HCT116 (cell line): ENCODE data around the gene GCGR. TPM values are rescaled to one million over a fixed set of nuclear protein-coding genes. Genes with fewer than 3 reads are reported as not detected.

ENCODE experiments used
- ATAC-seq: fragments of 200-7000 bp; cut with Tn5 transposase; 2 replicates; pipeline ENCODE4 v1.9.1; 2020; ENCODE audit warnings: mild to moderate bottlenecking, moderate library complexity
- BruUV-seq: library from RNA; stranded (reverse); fragments of 400-500 nt; replicated peaks from 2 replicates; lab custom pipeline; 2021; lab: Mats Ljungman, UMichigan
- CTCF ChIA-PET: fragments of 300-600 bp; sonication (Branson Sonifier 250); formaldehyde crosslinking; loops from one replicate; lab custom pipeline; 2021; ENCODE audit warnings: antibody characterized with exemption; lab: Charles Lee
- POLR2A ChIA-PET: fragments of 300-600, 350-600 bp; sonication (Branson Sonifier 250); formaldehyde crosslinking; loops from one replicate; lab custom pipeline; 2021; ENCODE audit warnings: antibody characterized with exemption; lab: Charles Lee
- RAD21 ChIA-PET, 2 experiments: fragments of 300-600 bp; sonication (Branson Sonifier 250); formaldehyde crosslinking; loops; one replicate each; lab custom pipeline; 2023; ENCODE audit warnings: low total read pairs in 2 of 2; ENCODE audit not compliant: uncharacterized antibody in 2 of 2, unreplicated experiment in 2 of 2, low non-redundant PET in 1 of 2; lab: Charles Lee
- DNase-seq: peaks from one replicate; pipeline ENCODE4 v3.0.0-alpha.2; 2010; ENCODE audit warnings: low read depth, low spot score
- H2AFZ ChIP-seq: fragments of 200-600 bp; shearing (Covaris generic), sonication (generic); 2 replicates; pipeline ENCODE4 v1.6.1; 2017; ENCODE audit warnings: low read depth, mixed run types, mixed read lengths, antibody characterized with exemption, low read length; ENCODE audit not compliant: poor library complexity, severe bottlenecking
- H3K27ac ChIP-seq: 2 replicates; pipeline ENCODE4 v1.5.1; 2012; ENCODE audit warnings: low read depth, low read length
- H3K27me3 ChIP-seq: fragments of 200-600 bp; sonication (generic); 2 replicates; pipeline ENCODE4 v1.6.1; 2016; ENCODE audit warnings: mixed run types, low read length, mixed read lengths; ENCODE audit not compliant: insufficient read depth
- H3K36me3 ChIP-seq, 2 experiments: fragments of 200-500 bp in 1 of 2; fragments of 200-600 bp in 1 of 2; sonication (Bioruptor generic) in 1 of 2; sonication (generic) in 1 of 2; 2 replicates each; pipeline versions ENCODE4 v1.5.1 to v1.6.1; 2014 to 2016; ENCODE audit warnings: low read length in 2 of 2, inconsistent platforms in 1 of 2, mixed read lengths in 1 of 2, mixed run types in 1 of 2; ENCODE audit not compliant: insufficient read depth in 2 of 2, control insufficient read depth in 1 of 2
- H3K4me1 ChIP-seq, 2 experiments: fragments of 200-600 bp in 1 of 2; sonication (generic) in 1 of 2; 2 replicates each; pipeline versions ENCODE4 v1.5.1 to v1.6.1; 2012 to 2017; ENCODE audit warnings: low read length in 2 of 2, inconsistent platforms in 1 of 2, mild to moderate bottlenecking in 1 of 2, mixed read lengths in 1 of 2, mixed run types in 1 of 2, moderate library complexity in 1 of 2; ENCODE audit not compliant: insufficient read depth in 2 of 2, control insufficient read depth in 1 of 2
- H3K4me2 ChIP-seq: fragments of 200-600 bp; sonication (generic); 2 replicates; pipeline ENCODE4 v1.6.1; 2017; ENCODE audit warnings: mixed run types, low read length, mixed read lengths
- H3K4me3 ChIP-seq, 2 experiments: fragments of 200-600 bp in 1 of 2; sonication (generic) in 1 of 2; replicated peaks in 1 of 2; 2 replicates each; pipeline ENCODE4 v1.5.1; 2011 to 2016; ENCODE audit warnings: low read length in 2 of 2, control low read depth in 1 of 2, low read depth in 1 of 2, mild to moderate bottlenecking in 1 of 2, mixed read lengths in 1 of 2, mixed run types in 1 of 2
- H3K79me2 ChIP-seq: fragments of 200-600 bp; sonication (generic); 2 replicates; pipeline ENCODE4 v1.6.1; 2017; ENCODE audit warnings: mild to moderate bottlenecking, mixed run types, low read length, moderate library complexity, mixed read lengths; ENCODE audit not compliant: insufficient read depth
- H3K9ac ChIP-seq: fragments of 200-600 bp; sonication (generic); 2 replicates; pipeline ENCODE4 v1.6.1; 2016; ENCODE audit warnings: low read length, mixed read lengths
- H3K9me2 ChIP-seq: fragments of 200-600 bp; sonication (generic), shearing (Covaris generic); 2 replicates; pipeline ENCODE4 v1.6.1; 2017; ENCODE audit warnings: mixed run types, mild to moderate bottlenecking, moderate library complexity; ENCODE audit not compliant: insufficient read depth
- H3K9me3 ChIP-seq, 2 experiments: fragments of 200-500 bp in 1 of 2; fragments of 200-600 bp in 1 of 2; sonication (Bioruptor generic) in 1 of 2; sonication (generic) in 1 of 2; 2 replicates each; pipeline ENCODE4 v1.6.1; 2014 to 2017; ENCODE audit warnings: low read length in 2 of 2, mixed read lengths in 2 of 2, inconsistent platforms in 1 of 2, low read depth in 1 of 2, mild to moderate bottlenecking in 1 of 2, mixed run types in 1 of 2, moderate library complexity in 1 of 2; ENCODE audit not compliant: control insufficient read depth in 1 of 2, insufficient read depth in 1 of 2
- H4K20me1 ChIP-seq: fragments of 200-600 bp; sonication (generic), shearing (Covaris generic); 2 replicates; pipeline ENCODE4 v1.6.1; 2017; ENCODE audit warnings: mixed run types, mild to moderate bottlenecking, moderate library complexity; ENCODE audit not compliant: insufficient read depth
- CBX3 ChIP-seq: IDR thresholded peaks from 2 replicates; pipeline ENCODE4 v1.6.1; 2012; ENCODE audit warnings: low read depth
- CEBPB ChIP-seq: IDR thresholded peaks from 2 replicates; pipeline ENCODE4 v1.6.1; 2012; ENCODE audit warnings: low read depth
- CTCF ChIP-seq, 3 experiments: fragments of 200-600 bp in 1 of 3; sonication (generic) in 1 of 3; IDR thresholded peaks in 2 of 3; conservative IDR thresholded peaks in 1 of 3; 2 replicates each; pipeline ENCODE4 v1.5.1; 2012 to 2017; ENCODE audit warnings: low read depth in 2 of 3, low read length in 2 of 3, antibody characterized with exemption in 1 of 3, borderline replicate concordance in 1 of 3, control low read depth in 1 of 3, mild to moderate bottlenecking in 1 of 3, mixed read lengths in 1 of 3, mixed run types in 1 of 3, moderate library complexity in 1 of 3; ENCODE audit not compliant: insufficient read depth in 1 of 3
- EGR1 ChIP-seq: IDR thresholded peaks from 2 replicates; pipeline ENCODE4 v1.6.1; 2012; ENCODE audit warnings: low read depth
- ELF1 ChIP-seq: IDR thresholded peaks from 2 replicates; pipeline ENCODE4 v1.6.1; 2012; ENCODE audit warnings: low read depth, borderline replicate concordance
- MAX ChIP-seq: IDR thresholded peaks from 2 replicates; pipeline ENCODE4 v1.6.1; 2012
- POLR2A ChIP-seq: IDR thresholded peaks from 2 replicates; pipeline ENCODE4 v1.7.0; 2011; ENCODE audit warnings: borderline replicate concordance; ENCODE audit not compliant: insufficient read depth, insufficient read length; ENCODE audit errors: extremely low read depth
- POLR2AphosphoS5 ChIP-seq: IDR thresholded peaks from 2 replicates; pipeline ENCODE4 v1.6.1; 2011; ENCODE audit warnings: mild to moderate bottlenecking, low read depth, low read length, moderate library complexity
- RAD21 ChIP-seq: IDR thresholded peaks from 2 replicates; pipeline ENCODE4 v1.6.1; 2012; ENCODE audit warnings: low read depth, mild to moderate bottlenecking
- REST ChIP-seq: IDR thresholded peaks from 2 replicates; pipeline ENCODE4 v1.6.1; 2012; ENCODE audit warnings: low read depth
- SIN3A ChIP-seq: IDR thresholded peaks from 2 replicates; pipeline ENCODE4 v1.6.1; 2012; ENCODE audit warnings: low read depth
- SP1 ChIP-seq: IDR thresholded peaks from 2 replicates; pipeline ENCODE4 v1.6.1; 2012; ENCODE audit warnings: low read depth
- SRF ChIP-seq: IDR thresholded peaks from 2 replicates; pipeline ENCODE4 v1.6.1; 2012; ENCODE audit warnings: low read depth
- TCF7L2 ChIP-seq: IDR thresholded peaks from 2 replicates; pipeline ENCODE4 v1.7.0; 2011; ENCODE audit warnings: borderline replicate concordance, inconsistent platforms; ENCODE audit not compliant: insufficient read depth, insufficient read length; ENCODE audit errors: extremely low read depth
- YY1 ChIP-seq: IDR thresholded peaks from 2 replicates; pipeline ENCODE4 v1.6.1; 2011; ENCODE audit warnings: low read length, low read depth, moderate library complexity, mild to moderate bottlenecking; ENCODE audit not compliant: insufficient replicate concordance; ENCODE audit errors: extremely low read depth
- ZBTB33 ChIP-seq: IDR thresholded peaks from 2 replicates; pipeline ENCODE4 v1.6.1; 2011; ENCODE audit warnings: mild to moderate bottlenecking, low read length, moderate library complexity; ENCODE audit not compliant: insufficient replicate concordance; ENCODE audit errors: extremely low read depth
- ZFX ChIP-seq: fragments of 450-650 bp; IDR thresholded peaks from 2 replicates; pipeline ENCODE4 v1.6.1; 2017
- intact Hi-C: fragments of 100-400 bp; cut with micrococcal nuclease; formaldehyde crosslinking; loops from 2 replicates; pipeline ENCODE4 v1.10.0; 2022
- total RNA-seq: library from RNA; stranded (reverse); gene quantifications from one replicate; pipeline ENCODE4 v1.2.1, GENCODE V29; 2021; ENCODE audit not compliant: unreplicated experiment
- TF ChIP-seq, protein P1 (sequence below): IDR thresholded peaks from 2 replicates; pipeline ENCODE4 v1.6.1; 2012

GCGR gene
- total RNA-seq, 1 experiment from 2014 or later, result not detected

- ChIA-PET POLR2A (no interaction called here), CTCF (no interaction called here), RAD21 (no interaction called here)
- Histone ChIP-seq H3K36me3 (no peaks in the 10 kb centered on the region), H2AFZ (no peak overlapping the region), H3K4me2 (no peak overlapping the region), H3K9me3 (no peaks in the 10 kb centered on the region), H4K20me1 (no peaks in the 10 kb centered on the region), H3K27ac (no peak overlapping the region), H3K9ac (no peak overlapping the region), H3K9me2 (no peaks in the 10 kb centered on the region), H3K4me1 (peaks cover 16 to 32% of the 10 kb centered on the region in 2 experiments), H3K27me3 (no peaks in the 10 kb centered on the region), H3K79me2 (no peaks in the 10 kb centered on the region), H3K4me3 (no peak overlapping the region)
- intact Hi-C loops, result no loop called here
- no peak for DNase-seq
- TF ChIP-seq RAD21 (no peak), POLR2AphosphoS5 (no peak), CEBPB (no peak), REST (no peak), ZBTB33 (no peak), SIN3A (no peak), CTCF (IDR thresholded peaks at IDR 0.05 in 2 of 3, conservative IDR thresholded peaks at IDR 0.05 in 1 of 3; ENCODE audit: borderline replicate concordance in 1 of 3, insufficient read depth in 1 of 3, low read depth in 2 of 3, low read length in 2 of 3) (no peak), ELF1 (no peak), CBX3 (no peak), ZFX (no peak), EGR1 (no peak), SP1 (no peak), MAX (no peak), SRF (no peak), TCF7L2 (no peak), YY1 (no peak), POLR2A (no peak)
- TF ChIP-seq, protein P1, sequence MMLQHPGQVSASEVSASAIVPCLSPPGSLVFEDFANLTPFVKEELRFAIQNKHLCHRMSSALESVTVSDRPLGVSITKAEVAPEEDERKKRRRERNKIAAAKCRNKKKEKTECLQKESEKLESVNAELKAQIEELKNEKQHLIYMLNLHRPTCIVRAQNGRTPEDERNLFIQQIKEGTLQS, result no peak
- no TSS peak for BruUV-seq
- no peak for ATAC-seq
These were observed 15.8 kb downstream of the GCGR start for GRCh38 chr17:81819708-81820107.
